HG03066 (cell line): Measurements from ENCODE around the gene NPHP3.
"Not testable (repeated sequence)": the region's sequence is repeated elsewhere in the genome, so short reads cannot be mapped to it uniquely, and the experiment has no call there.

Source experiments
- ATAC-seq: cut with Tn5 transposase; IDR thresholded peaks from one replicate; pipeline ENCODE4 v1.9.1; 2021; ENCODE audit warnings: low read depth; ENCODE audit not compliant: unreplicated experiment

The NPHP3 gene

DNA sequence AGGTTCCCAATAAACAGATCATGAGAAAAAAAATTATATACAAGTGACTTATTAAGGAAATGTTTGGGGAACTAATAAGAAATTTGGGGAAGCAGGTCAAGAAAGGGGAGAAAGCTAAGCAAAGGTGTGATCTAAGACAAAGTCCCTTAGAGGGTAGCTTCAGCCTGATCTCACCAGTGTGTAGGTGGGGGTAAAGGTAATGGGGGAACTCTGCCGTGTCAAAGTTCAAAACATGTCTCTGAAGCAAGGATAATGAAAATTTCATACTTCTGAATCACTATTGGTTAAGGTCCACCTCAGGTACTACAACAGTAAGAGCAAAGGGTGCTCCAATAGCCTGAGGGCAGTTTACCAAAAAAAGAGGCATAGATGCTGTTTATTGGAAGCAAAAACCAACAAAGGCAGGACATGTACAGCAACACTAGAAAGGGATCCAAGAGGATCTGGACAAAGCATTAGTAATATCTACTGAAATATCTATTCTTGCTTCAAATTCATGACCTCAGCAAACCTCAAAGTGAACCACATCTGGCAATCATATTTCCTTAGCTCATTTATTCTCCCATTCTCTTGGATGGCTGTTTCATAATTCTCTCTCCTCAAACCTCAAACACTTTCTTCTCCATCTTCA, 69.5 kb downstream of the NPHP3 start:
- no peak for ATAC-seq

- ATAC-seq = no peak
Observed at GRCh38 chr3:132650153-132650552, 72.1 kb downstream of the NPHP3 start.

- no peak for ATAC-seq
Observed at GRCh38 chr3:132645058-132645457, 77.2 kb downstream of the NPHP3 start.

DNA sequence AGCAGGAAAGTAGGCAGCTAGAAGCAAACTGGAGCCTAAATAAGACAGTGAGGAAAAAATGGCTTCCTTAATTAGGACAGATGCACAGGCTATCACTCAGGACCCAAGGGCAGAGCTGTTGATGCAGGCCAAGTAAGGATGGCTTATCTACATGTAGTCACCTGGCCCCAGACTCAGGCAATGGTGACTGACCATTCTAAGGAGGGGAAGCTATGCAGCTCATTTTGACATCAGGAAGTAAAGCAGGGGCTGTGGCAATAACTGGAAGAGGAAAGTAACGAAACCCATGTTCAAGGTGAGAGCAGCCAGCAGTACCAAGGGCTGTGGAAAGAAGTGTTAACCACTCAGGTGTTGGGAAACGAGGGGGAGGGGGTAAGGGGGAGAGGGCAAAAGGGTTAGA, 78.8 kb downstream of the NPHP3 start:
- no peak for ATAC-seq

DNA sequence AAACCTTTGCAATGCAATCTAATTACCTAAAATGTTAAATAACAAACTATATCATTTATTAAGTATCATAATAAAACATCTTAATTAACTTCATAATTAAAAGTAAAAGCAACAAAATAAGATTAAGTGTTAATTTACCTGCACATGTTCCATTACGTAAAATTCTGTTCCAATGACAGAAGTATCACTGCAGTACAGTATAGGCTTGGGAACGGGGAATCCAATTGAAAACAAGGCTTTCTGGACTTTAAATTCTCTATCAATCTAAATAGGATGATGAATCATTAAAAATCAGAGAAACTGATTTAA, 79.7 kb downstream of the NPHP3 start:
- ATAC-seq = no peak

DNA sequence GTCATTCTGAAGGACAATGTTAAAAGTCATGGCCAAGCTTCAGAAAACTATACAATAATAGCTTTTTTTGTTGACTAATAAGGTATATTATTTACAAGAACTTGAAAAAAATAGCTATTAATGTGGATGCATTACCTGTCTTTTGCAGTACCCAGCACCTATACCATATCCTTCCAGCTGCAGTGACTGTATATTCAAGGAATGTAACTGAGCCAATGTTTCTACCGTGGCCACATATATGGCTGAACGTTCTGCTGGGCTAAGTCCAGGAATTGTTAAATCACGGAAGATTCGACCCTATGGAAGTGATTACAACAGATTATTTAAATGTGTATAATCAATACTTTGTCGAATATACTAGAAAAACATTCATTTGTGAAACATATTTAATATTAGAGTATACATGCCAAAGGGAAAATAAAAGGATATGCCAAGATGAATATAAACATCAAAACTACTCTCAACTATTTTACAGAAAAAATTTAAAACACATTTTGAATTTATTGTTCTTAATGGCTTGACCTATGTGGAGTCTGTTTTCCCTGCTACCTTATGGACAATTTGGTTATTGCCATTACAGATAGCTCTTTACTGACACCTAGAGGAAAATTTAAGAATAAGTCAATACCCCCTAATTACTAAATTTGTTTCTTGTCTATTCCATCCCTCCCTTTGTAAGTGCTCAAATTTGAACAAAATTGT, 80.2 kb downstream of the NPHP3 start:
- ATAC-seq = no peak

- ATAC-seq = not testable (repeated sequence)
Observed at GRCh38 chr3:132641427-132641826, 80.8 kb downstream of the NPHP3 start.

- no peak for ATAC-seq
Observed at GRCh38 chr3:132638706-132639105, 83.5 kb downstream of the NPHP3 start.

DNA sequence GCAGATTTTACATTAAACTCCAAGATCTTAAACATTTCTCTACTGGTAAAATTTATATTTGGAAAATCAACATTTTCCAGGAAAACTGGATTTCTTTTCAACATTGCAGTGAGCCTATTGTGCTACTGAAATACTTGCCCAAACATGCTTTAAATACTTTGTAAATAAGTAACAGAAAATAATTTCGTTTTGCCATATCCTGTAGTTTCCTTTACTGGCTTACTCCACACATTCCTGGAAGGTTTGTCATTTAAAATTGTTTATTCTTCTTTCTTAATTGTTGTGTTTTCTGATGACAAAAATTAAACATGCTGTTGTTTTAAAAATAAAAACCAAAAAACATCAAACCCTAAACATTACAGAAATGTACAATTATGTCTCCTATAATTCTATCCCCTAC, 84.6 kb downstream of the NPHP3 start:
- ATAC-seq = no peak

DNA sequence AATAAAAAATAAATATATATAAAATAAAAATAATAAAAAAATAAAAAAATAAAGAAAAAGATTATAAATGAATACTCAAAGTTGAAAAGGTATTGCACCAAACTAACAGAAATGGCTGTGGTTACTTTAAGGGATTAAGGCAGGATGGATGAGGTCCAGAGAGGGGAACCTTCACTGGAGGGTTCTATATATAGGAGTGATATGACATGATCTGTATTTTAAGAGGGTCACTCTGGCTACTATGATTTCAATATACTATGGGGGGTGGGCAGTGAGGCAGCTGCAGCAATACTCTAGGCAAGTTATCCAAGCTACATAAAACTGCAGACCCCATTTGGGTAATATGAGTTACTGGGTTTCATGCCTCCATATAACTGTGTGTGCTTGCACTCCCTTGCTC, 87.2 kb downstream of the NPHP3 start:
- no peak for ATAC-seq
